Fibroblast of peridontal ligament (primary cell): ENCODE data around the gene ERGIC1.

Source experiments
- DNase-seq: peaks from one replicate; pipeline ENCODE4 v3.0.0-alpha.2; 2010; ENCODE audit errors: extremely low read depth

ERGIC1 gene

DNA sequence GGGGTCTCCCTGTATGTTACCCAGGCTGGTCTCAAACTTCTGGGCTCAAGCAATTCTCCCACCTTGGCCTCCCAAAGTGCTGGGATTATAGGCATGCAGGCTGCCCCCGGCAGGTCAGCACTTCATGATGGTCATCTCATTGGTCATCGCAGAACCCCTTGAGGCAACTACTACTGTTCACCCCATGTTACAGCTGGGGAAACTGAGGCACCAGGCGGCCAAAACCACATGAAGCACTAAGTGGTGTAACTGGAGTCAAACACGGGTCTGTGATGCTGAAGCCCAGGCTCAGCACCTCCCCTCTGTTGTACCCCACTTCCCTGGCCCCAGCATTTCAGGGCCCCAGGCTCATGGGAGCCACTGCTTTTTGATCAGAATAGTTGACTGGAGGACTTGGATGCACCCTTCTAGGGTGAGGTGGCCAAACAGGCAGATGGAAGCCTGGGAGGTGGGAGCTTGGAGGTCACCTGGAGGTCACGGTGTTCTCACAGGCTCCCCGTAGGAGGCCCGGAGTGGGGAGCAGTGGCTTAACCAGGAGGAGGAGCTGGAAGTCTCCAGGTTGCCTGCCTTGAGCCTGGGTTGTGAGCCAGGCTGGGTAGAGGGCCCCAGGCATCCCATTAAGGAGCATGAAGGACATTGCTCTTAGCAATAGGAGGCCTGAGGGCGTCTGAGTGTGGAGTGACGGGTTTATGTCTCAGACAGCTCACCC, 67.9 kb downstream of the ERGIC1 start:
- DNase-seq: no peak

DNA sequence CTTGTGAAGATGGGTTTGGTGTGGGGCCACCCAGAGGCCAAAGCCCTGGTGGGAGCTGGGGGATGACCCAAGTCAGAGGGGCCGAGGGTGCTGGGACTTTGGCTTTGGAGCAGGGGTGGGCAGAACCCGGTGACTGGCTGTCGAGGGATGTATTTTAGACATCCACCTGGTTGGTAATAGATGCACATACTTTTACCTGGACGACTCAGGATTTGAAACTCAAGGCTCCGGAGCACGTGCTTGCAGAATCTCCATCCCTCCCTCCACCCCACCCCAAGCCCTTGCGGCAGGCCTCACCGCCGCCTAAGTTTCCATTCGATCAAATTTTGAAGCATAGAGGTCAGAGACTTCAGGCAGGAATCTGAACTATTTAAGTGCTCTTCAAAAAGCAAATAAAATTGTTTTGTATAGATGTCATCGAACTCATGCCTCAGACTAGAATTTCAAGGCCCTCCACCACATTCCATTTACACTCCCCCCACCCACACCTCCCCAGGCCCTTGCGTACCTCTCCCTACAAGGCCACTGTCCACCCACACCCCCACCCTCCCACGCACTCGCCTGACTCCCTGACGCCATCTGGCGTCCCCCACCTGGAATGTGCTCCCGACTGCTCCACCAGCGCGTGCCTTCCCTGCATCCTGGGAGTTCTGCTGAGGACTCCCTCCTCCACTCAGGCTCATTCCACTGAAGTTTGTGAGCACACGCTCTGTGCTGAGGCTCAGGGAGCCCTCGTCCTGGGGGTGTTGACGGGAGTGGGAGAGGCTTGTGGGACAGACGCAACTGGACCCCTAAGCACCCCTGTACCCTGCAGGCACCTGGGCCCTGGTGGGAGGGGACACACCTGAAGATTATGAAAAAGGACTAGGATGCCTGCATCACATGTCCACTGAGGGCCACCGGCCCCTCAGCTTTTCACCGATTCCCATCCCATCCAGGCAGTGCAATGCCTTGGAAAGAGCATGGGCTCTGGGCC, 68.7 kb downstream of the ERGIC1 start:
- DNase-seq: peak; percentile 72

DNA sequence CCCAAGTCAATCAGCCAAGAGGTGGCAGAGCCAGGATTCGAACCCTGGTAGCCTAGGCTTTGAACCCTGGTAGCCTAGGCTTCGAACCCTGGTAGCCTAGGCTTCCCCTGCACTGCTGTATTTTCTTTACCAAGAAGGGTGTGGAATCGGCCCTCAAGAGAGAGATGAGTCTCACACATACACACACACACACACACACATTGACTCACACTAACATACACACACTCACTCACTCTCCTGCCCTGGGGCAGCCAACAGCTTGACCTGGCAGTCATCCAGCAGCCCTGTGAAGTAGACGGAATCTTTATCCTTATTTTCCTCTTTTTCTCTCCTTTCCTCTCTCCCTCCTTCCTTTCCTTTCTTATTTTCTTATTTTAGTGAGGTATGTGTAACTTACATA, 69.7 kb downstream of the ERGIC1 start:
- DNase-seq: peak; percentile 88

DNA sequence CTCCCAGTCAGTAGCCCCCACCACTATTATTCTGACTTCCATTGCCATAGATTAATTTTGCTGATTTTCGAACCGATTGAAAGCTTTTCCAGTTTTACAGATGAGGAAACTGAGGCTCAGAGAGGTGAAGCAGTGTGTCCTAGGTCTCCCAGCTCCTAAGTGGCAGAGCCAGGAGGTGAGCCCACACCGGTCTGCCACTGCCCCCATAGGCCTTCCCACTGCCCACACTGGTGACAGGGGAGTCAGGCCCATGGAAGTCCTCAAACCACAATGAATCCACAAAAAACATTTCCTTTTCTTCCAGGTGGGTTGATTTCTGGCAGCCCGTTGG, 70.2 kb downstream of the ERGIC1 start:
- no peak for DNase-seq

DNA sequence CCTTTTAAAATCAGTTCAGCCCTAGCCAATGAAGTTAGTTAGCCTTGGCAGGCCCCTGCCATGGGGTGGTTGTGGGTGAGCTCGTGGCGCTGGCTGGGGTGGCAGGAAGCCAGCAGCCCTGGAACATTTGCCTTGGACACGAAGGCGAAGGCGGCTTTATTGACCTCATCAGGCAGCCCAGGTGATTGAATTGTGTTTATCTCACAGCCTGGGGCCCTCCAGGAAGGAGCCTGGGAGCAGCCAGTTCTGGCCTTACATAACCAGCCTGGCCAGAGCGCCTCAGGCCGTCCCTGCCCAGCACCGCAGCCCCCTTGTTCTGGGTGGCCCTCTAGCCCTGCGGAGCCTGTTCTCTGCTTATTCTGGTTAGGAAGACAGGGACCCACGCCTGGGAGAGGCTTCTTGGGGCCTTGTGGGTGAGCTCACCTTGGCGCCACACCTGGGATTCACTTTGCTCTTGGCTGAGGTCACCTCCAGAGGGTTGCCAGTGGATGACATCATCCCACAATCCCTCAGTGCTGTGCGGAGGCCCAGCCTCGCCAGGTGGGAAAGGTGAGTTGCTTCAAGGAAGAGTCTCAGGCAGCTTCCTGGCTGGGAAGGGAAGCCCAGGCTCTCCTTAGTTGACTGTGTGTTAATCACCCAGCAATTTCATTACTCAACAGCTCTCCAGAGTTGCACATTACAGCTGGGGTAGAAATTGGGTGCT, 70.7 kb downstream of the ERGIC1 start:
- DNase-seq: peak; percentile 62

DNA sequence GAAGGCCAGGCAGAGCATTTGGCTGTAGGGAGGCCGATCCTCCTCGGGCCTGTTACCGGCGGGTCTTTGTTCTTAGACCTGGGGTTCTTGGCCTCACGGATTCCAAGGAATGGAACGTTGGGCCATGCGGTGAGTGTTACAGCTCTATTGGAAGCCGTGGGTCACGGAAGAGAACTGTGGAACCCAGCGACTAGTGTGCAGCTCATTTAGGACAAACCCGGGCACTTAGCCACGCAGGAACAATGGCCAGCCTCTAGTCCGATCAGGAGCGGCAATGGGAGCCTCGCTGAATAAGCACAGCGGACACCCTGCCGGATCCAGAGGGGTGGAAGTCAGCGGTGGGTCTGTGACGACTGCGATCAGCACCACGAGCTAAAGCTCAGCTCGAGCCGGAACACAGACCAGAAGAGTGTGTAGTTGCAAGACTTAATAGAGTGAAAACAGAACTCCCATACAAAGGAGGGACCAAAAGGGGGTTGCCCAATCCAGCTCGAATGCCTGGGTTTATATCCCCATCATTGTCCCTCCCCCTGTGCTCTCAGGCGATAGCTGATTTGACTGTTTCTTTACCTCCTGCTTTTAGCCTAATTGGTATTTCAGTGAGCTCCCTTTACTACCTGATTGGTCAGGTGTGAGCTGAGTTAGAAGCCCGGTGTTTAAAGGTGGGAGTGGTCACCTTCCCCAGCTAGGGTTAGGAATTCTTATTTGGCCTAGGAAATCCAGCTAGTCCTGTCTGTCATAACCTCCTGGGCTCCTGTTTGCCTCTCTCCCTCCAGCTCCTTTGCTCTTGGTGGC, 71.5 kb downstream of the ERGIC1 start:
- no peak for DNase-seq

DNA sequence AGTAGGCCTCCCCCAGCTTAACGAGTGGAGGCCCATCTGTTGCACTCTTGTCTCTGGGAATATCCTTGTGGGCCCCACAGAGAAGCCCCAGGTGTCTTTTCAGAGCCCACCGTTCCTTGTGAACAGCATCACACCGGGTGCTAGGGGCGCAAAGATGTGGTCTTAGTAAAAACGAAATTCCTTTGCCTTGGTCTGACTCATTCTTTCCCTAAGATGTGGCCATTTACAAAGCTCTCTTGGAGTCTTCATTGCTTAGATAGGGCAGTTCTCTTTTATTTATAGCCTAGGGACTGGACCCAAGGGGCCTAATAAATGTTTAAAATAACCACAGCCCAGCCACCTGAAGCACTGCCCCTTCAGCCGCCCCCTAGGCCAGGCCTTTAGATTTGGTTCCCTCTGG, 72.4 kb downstream of the ERGIC1 start:
- peak; percentile 80 for DNase-seq

DNA sequence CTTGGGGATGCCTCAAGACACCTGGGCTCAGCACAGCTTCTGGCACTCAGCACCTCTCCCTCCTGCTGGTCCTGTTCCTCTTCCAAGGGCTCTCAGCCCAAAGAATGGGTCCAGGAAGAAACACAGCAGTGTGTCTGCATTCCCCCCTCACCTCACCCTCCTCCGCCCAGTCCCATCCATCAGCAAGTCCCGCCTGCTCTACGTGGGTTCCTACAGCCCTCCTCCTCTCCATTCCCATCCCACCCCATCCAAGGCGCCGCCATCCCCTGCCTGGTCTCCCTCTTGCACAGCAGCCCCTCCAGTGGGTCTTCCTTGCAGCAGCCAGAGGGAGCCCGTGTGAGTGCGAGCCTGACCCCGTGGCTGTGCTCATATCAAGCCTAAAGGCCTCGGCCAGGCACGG, 72.8 kb downstream of the ERGIC1 start:
- DNase-seq: no peak

DNA sequence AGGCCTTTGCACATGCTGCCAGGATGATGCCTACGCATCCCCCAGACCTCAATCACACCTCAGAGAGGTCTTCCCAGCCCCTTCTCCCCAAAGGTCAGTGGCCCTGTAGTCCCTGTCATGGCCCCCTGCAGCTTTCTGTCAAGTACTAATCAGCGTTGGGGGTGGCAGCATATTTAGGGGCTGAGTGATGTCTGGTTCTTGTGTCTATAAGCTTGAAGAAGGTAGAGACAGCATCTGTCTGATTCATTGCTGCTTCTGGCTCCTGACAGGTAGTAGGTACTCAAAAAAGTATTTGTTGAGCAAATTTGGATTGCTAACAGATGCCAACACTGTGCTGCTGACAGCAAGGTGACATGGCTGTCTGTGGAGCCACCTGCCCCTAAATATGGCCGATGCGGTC, 73.6 kb downstream of the ERGIC1 start:
- DNase-seq: no peak

DNA sequence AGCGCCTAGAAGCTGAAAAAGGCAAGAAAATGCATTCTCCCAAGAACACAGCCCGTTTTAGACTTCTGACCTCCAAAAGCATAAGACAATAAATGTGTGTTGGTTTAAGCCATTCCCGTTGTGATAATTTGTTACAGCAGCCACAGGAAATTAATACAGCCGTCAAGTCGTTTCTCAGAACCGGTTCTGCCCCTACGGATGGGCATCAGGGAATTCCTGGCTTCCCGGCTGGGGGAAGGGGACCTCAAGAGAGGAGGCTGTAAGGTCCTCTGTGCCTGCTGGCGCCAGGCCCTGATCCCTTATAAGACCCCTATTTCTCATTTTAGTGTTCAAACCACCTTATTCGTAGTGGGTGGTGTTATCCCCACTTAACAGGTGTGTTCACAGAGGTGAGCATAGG, 74.6 kb downstream of the ERGIC1 start:
- DNase-seq: no peak

DNA sequence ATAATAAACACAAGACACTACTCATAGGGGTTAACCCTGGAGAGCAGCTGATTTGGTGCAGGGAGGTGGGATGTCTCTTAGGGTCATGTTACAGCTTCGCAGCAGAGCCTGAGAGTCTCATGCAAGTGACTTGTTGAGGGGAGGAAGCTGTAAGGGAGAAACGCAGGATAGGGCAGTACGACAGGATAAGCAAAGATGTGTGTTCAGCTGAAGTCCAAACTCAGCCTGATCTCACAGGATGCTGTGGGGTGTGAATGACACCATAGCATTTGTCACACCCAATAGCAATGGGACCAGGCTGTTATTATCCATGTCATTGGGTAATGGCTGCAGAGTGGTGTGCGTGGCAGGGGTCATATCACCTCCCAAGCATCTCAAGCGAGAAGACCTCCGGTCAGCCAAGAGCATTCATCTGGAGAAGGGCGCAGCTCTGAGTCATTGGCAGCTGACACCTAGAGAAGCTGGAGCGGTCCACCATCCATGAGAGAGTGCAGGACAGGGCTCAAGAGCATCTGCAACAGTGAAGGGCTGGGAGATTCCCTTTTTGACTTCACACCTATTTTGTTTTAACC, 76.0 kb downstream of the ERGIC1 start:
- DNase-seq: peak; percentile 94

DNA sequence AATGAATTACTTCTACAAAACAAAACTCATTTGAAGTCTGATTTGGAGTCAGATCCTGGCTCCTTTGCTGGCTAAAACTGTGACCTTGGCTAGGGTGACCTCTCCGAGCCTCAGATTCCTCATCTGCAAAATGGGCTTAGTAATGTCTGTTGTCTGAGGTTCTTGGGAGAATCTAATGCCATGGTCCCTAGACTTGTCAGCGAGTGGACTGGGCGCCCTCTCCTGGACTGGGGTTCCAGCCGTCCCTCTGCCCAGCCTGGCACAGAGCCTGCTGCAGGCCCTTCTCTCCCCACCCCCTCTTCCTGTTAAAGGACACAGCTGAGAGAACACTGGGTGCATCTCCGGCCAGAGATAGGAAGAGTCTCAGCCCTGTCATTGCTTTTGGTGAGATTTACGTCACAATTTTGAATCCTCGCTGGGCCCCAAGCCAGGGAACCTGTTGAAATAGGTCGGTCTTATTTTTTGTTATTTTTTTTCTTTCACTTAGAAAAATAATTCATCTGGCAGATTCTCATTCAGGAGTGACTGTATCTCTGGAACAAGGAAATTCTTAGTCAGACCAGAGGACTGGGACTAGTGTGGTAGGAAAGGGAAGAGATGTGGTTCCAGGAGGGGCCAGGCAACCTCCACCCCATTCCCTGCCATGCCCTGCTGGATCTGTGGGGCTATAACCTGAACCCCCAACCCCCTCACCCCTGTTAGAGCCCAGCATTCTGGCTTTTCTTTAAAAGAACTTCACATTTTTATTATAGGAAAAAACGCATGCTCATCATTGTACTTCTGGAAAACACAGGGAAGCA, 77.0 kb downstream of the ERGIC1 start:
- peak; percentile 73 for DNase-seq

DNA sequence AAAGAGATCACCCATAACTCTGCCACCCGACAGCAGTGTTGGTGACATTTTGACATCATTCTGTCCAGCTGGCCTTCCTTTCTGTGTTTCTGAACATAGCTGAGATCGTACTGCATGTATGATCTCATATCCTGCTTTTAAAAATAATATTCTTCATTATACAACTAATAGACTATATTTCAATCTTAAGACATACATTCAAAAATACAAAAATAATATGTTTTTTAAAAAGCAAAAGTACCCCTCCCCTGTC, 77.5 kb downstream of the ERGIC1 start:
- DNase-seq: no peak

DNA sequence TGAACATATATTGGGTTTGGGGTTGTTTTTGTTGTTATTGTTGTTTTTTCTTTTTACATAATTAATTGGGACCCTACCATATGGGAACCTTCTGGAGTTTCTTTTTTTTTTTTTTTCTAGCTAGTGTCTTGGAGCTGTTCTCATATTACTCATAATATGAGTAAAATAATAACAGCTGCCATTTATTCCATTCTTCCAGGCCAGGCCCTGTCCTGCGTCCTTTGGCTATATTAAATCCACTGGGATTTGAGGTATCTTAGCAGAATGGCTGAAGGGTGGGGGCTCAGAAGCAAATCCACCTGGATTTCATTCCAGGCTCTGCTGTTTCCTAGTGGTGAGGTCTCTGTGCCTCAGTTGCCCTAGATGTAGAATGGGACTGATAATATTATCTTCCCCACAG, 77.9 kb downstream of the ERGIC1 start:
- DNase-seq: no peak

DNA sequence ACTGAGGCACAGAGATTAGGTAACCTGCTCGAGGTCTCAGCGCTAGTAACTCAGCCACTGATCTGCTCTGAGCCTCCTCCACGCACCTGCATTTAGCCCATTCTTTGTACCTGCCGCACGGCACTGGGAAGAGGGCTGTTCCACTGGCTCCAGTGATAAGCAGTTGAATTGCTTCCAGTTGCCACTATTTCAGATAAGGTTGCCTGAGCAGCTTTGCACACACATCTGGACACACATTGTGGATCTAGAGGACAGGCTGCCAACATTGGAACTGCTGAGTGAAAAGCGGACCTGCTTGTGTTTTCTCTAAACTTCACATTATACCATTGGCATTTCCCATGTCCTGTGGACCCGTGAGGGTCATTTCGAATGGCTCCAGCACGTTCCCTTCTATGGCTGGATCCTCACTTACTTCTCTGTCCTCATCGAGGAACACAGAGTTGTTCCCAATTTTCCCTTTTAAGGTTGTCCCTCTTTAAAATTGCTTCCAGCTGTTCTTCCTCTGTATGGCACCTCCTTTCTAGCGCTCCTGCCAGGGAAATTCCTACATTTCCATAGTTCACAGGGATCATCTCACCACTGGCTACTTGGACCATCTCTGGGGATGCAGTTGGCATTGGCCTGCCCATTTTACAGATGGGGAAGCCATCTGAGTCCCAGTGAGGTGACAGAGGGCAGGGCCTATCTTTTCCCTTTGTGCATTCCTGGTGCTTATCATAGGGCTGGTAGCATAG, 79.2 kb downstream of the ERGIC1 start:
- DNase-seq: peak; percentile 56

DNA sequence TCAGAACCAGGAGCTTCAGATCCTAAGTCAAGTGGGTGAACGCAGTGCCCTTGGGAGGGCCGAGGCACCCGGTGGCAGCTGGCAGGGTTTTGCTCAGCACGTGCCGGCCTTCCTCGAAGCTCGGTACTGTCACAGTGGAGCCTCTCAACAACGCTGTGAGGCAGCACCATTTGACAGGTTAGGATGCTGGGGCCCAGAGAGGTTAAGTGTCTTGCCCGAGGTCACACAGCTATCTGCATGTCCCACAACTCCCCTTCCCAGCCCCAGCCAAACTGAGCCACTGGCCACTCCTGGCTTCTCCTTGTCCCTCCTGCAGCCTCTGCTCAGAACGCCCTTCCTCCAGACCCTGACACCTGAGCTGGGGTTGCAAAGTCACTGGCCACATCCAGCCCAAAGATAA, 81.5 kb downstream of the ERGIC1 start:
- no peak for DNase-seq

DNA sequence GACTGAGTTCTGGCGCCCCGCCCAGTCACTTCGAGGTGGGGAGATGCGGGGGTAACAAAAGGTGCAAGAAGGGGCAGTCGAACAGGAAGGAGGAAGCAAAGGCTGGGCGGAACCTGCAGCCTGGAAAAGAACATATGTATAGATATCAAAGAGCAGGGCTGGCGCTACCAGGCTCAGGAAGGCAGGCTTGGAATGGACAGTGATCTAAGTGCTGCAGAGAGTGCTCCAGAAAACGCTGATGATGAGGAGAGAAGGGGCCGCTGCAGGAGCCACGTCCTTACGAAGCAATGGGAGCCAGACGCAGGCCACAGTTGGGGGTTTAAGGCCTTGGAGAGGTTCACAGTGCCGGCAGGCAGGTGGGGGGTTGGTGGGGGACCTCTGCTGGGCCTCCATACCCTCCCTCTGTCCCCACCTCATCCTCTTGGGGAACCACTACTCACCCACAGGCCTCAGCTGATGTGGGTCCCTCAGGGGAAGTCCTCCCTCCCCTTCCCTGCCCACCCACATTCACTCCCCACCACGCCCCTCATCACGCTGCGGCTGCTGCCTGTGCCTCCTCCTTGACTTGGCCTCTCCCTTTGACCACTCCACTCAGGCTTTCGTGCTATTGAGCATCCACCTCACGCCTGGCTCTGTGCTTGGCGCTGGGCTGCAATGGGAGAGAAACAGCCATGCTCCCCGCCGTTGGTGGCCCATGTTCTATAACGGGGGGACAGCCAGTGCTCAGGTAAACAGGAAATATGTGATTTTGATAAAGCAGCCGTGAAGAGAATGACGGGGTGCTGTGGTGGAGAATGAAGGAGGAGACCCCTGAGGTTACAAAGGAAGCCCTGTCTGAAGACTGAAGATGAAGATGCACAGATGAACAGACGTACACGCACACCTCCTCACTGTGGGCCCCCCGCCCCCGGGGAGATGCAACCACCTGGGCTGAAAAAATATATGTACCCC, 84.6 kb downstream of the ERGIC1 start:
- no peak for DNase-seq

DNA sequence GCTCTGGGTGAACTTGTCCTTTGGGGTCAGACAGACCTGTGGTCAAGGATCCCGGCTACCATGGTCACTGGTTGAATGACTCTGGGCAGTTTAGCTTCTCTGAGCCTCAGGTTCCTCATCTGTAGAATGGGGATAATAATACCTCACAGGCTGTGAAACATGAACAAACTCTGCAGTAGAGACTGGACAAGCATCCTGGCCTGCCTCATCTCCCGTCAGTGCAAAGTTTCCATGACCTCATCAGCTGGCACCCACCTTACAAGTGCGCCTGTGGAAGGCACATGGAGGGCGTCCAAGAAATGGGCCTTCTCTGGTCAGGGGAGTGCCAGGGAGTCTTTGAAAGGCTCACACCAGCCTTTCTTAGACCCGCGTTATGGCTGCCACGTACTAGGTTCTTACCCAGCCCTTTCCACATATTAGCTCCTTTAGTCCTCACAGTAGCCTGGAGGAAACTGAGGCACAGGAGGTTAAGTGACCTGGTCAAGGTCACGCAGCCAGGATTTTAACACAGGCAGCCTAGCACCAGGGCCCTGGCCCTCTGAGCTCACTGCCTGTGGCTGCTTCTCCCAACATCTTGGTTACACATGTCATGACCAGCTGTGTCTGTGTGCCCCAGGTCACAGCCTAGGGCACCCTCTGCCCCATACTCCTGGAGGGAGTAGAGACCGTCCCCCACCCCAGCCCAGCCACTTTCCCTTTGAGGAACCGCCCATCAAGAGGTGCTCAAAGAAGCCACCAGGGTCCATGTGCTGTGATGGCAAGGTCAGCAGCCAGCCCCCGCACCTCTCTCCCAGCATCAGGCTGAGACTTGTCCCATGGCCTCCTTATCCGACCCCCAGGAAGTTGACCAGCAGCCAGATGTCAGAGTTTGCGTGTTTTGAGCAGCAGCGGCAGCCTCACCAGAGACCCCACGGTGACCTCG, 85.7 kb downstream of the ERGIC1 start:
- no peak for DNase-seq
